ENCODE results near the gene ARFGAP1.

DNA sequence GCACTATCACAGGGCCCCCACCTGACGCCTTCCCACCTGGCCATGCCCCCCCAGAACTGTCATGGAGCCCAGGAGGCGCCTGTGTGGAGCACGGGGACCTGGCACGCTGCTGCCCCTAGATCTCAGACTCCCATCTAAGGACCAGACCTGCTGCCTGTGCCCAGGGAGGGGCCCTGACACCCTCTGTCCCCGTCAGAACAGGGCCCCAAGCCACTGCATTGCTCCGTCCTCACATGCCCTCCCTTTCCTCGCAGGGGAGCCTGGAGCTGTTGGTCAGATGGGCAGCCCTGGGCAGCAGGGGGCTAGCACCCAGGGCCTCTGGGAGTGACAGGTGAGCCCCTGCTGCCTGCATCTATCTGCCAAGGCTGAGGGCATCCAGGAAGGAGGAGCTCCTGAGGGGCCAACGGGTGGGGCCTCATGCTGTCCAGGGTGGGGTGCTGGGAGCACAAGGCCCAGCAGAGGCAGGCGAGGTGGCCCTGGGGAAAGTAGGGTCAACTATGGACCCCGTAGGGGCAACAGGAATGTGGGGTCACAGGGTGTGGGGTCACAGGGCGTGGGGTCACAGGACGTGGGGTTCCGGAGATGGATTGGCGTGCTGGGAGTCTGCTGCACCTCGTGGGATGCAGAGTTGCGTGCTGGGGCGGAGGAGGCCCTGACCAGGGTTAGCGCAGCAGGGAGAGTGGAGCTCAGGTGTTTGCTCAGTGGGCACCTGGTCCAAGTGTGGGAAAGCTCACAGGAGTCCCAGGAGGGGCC, 56.9 kb downstream of the ARFGAP1 start:
- TF ChIP-seq, protein P1, sequence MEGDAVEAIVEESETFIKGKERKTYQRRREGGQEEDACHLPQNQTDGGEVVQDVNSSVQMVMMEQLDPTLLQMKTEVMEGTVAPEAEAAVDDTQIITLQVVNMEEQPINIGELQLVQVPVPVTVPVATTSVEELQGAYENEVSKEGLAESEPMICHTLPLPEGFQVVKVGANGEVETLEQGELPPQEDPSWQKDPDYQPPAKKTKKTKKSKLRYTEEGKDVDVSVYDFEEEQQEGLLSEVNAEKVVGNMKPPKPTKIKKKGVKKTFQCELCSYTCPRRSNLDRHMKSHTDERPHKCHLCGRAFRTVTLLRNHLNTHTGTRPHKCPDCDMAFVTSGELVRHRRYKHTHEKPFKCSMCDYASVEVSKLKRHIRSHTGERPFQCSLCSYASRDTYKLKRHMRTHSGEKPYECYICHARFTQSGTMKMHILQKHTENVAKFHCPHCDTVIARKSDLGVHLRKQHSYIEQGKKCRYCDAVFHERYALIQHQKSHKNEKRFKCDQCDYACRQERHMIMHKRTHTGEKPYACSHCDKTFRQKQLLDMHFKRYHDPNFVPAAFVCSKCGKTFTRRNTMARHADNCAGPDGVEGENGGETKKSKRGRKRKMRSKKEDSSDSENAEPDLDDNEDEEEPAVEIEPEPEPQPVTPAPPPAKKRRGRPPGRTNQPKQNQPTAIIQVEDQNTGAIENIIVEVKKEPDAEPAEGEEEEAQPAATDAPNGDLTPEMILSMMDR (IDR thresholded peaks at IDR 0.05) = no peak
- no peak for TF ChIP-seq POLR2A (IDR thresholded peaks at IDR 0.05)

All from vagina (tissue), 2 donors.